Neuronal stem cell (in vitro differentiated cells): Measurements from ENCODE around the gene NOC2L.

Experiments
- DNase-seq: peaks from one replicate; pipeline ENCODE4 v3.0.0-alpha.2; 2013; ENCODE audit warnings: low spot score
- H2AFZ ChIP-seq: one replicate; pipeline ENCODE4 v1.6.1; 2013; ENCODE audit warnings: mild to moderate bottlenecking, low read length, inconsistent platforms
- H2AK5ac ChIP-seq: 2 replicates; pipeline ENCODE4 v1.6.1; 2013; ENCODE audit warnings: low read depth, mild to moderate bottlenecking, inconsistent platforms, low read length, moderate library complexity, mixed read lengths
- H2BK120ac ChIP-seq: 2 replicates; pipeline ENCODE4 v1.6.1; 2013; ENCODE audit warnings: low read depth, mild to moderate bottlenecking, inconsistent platforms, low read length, moderate library complexity, mixed read lengths
- H2BK12ac ChIP-seq: one replicate; pipeline ENCODE4 v1.6.1; 2013; ENCODE audit warnings: low read length, inconsistent platforms
- H2BK15ac ChIP-seq: 2 replicates; pipeline ENCODE4 v1.6.1; 2013; ENCODE audit warnings: mild to moderate bottlenecking, low read length, inconsistent platforms, mixed read lengths
- H2BK5ac ChIP-seq: one replicate; pipeline ENCODE4 v1.6.1; 2013; ENCODE audit warnings: inconsistent platforms, mild to moderate bottlenecking, low read length, moderate library complexity
- H3K14ac ChIP-seq: one replicate; pipeline ENCODE4 v1.6.1; 2013; ENCODE audit warnings: low read length, inconsistent platforms
- H3K18ac ChIP-seq: 2 replicates; pipeline ENCODE4 v1.6.1; 2013; ENCODE audit warnings: low read length, inconsistent platforms
- H3K23ac ChIP-seq: 2 replicates; pipeline ENCODE4 v1.6.1; 2013; ENCODE audit warnings: low read depth, mild to moderate bottlenecking, mixed read lengths, low read length, inconsistent platforms; ENCODE audit not compliant: poor library complexity
- H3K27ac ChIP-seq: replicated peaks from 3 replicates; pipeline ENCODE4 v1.5.1; 2013; ENCODE audit warnings: low read length, inconsistent platforms
- H3K27me3 ChIP-seq, 3 experiments: 2 replicates each; pipeline ENCODE4 v1.6.1; 2013; ENCODE audit warnings: low read length in 3 of 3, mild to moderate bottlenecking in 2 of 3, inconsistent platforms in 1 of 3, low read depth in 1 of 3, mixed read lengths in 1 of 3, moderate library complexity in 1 of 3; ENCODE audit not compliant: control insufficient read depth in 3 of 3, insufficient read depth in 3 of 3
- H3K36me3 ChIP-seq, 2 donors: replicated peaks in 1 of 2; 2 replicates each; pipeline ENCODE4 v1.6.1; 2013; ENCODE audit warnings: low read length in 2 of 2; ENCODE audit not compliant: control insufficient read depth in 2 of 2, insufficient read depth in 2 of 2
- H3K4ac ChIP-seq: 2 replicates; pipeline ENCODE4 v1.6.1; 2013; ENCODE audit warnings: inconsistent platforms, mild to moderate bottlenecking, low read length, moderate library complexity
- H3K4me1 ChIP-seq, 2 donors: 1 replicate in 1 of 2; 2 replicates in 1 of 2; pipeline ENCODE4 v1.6.1; 2013; ENCODE audit warnings: low read length in 2 of 2, low read depth in 1 of 2; ENCODE audit not compliant: control insufficient read depth in 2 of 2, insufficient read depth in 1 of 2
- H3K4me2 ChIP-seq: one replicate; pipeline ENCODE4 v1.6.1; 2013; ENCODE audit warnings: mild to moderate bottlenecking, low read length, inconsistent platforms; ENCODE audit not compliant: insufficient read depth, poor library complexity, severe bottlenecking
- H3K4me3 ChIP-seq, 2 donors: 2 replicates each; pipeline ENCODE4 v1.5.1; 2013; ENCODE audit warnings: low read length in 2 of 2, mild to moderate bottlenecking in 2 of 2, inconsistent platforms in 1 of 2, moderate library complexity in 1 of 2
- H3K79me1 ChIP-seq: one replicate; pipeline ENCODE4 v1.6.1; 2013; ENCODE audit warnings: low read depth, mild to moderate bottlenecking, inconsistent platforms, low read length, moderate library complexity
- H3K9ac ChIP-seq: one replicate; pipeline ENCODE4 v1.6.1; 2013; ENCODE audit warnings: mild to moderate bottlenecking, low read depth, low read length, inconsistent platforms; ENCODE audit not compliant: poor library complexity
- H3K9me3 ChIP-seq, 2 donors: replicated peaks in 1 of 2; 2 replicates each; pipeline versions ENCODE3 to v1.6.1; 2013; ENCODE audit warnings: low read length in 2 of 2, mild to moderate bottlenecking in 2 of 2, inconsistent platforms in 1 of 2, low read depth in 1 of 2, mixed read lengths in 1 of 2, moderate library complexity in 1 of 2; ENCODE audit not compliant: control insufficient read depth in 2 of 2, insufficient read depth in 1 of 2
- H4K8ac ChIP-seq: one replicate; pipeline ENCODE4 v1.6.1; 2013; ENCODE audit warnings: low read depth, mild to moderate bottlenecking, inconsistent platforms, low read length, moderate library complexity
- H4K91ac ChIP-seq: one replicate; pipeline ENCODE4 v1.6.1; 2013; ENCODE audit warnings: low read length, low read depth, mild to moderate bottlenecking, inconsistent platforms; ENCODE audit not compliant: poor library complexity
- WGBS, 2 donors: extraction: QIAGEN DNeasy Blood & Tissue Kit; methylation state at CpG; one replicate each; pipeline ENCODE4 v1.1.7; 2013; ENCODE audit warnings: missing lambda C conversion rate in 2 of 2, mixed read lengths in 1 of 2; ENCODE audit not compliant: insufficient read length in 2 of 2, insufficient replicate concordance in 1 of 2; ENCODE audit errors: extremely low coverage in 2 of 2; 5-methylcytosine and 5-hydroxymethylcytosine counted together

The NOC2L gene

GRCh38 chr1:998995-999724 lies 40.1 kb upstream of the NOC2L start:
- peak overlapping the region; percentile 99 for H3K9ac ChIP-seq
- no peak overlapping the region for H4K91ac ChIP-seq
- peak overlapping the region; percentile 88 to 99 for H3K4me3 ChIP-seq
- H2BK12ac ChIP-seq: peak overlapping the region; percentile 58
- no peak for DNase-seq
- H4K8ac ChIP-seq: no peak overlapping the region
- H3K79me1 ChIP-seq: peaks cover 27% of the 10 kb centered on the region
- peak overlapping the region; percentile 99 for H2BK5ac ChIP-seq
- H2BK120ac ChIP-seq: peak overlapping the region; percentile 87
- H3K4me1 ChIP-seq: peaks cover 27 to 29% of the 10 kb centered on the region in 2 donors
- H3K27ac ChIP-seq: peak overlapping the region; percentile 99
- peak overlapping the region; percentile 99 for H2AK5ac ChIP-seq
- H3K18ac ChIP-seq: peak overlapping the region; percentile 100
- WGBS, 2 donors: no CpG with 5 or more reads among the region's 86 CpGs
- peaks cover 0 to 12% (median 0%) of the 10 kb centered on the region in 3 experiments for H3K27me3 ChIP-seq
- H2BK15ac ChIP-seq: peak overlapping the region; percentile 94
- H3K36me3 ChIP-seq: peaks cover 0 to 8% of the 10 kb centered on the region in 2 donors
- peak overlapping the region; percentile 96 for H2AFZ ChIP-seq
- peak overlapping the region; percentile 76 for H3K4ac ChIP-seq
- H3K9me3 ChIP-seq: peaks cover 0 to 1% of the 10 kb centered on the region in 2 donors
- H3K14ac ChIP-seq: peak overlapping the region; percentile 94
- H3K4me2 ChIP-seq: peak overlapping the region; percentile 77
- H3K23ac ChIP-seq: peak overlapping the region; percentile 85

GRCh38 chr1:998745-998994 lies 39.6 kb upstream of the NOC2L start:
- H3K9ac ChIP-seq: peak overlapping the region; percentile 99

GRCh38 chr1:997993-998744 lies 39.1 kb upstream of the NOC2L start:
- no CpG with 5 or more reads among the region's 75 CpGs for WGBS, 2 donors
- DNase-seq: no peak

More at GRCh38 chr1:998745-998994, 39.6 kb upstream of the NOC2L start:
- Histone ChIP-seq H4K91ac (no peak overlapping the region), H3K4ac (no peak overlapping the region), H3K4me2 (peak overlapping the region; percentile 93), H3K79me1 (peaks cover 27% of the 10 kb centered on the region), H2BK5ac (peak overlapping the region; percentile 99), H2BK15ac (peak overlapping the region; percentile 94), H3K14ac (peak overlapping the region; percentile 94), H3K27ac (peak overlapping the region; percentile 39), H2AFZ (peak overlapping the region; percentile 96), H3K4me3 (peak overlapping the region; percentile 88 to 99), H2BK12ac (no peak overlapping the region), H3K9me3 (peaks cover 0 to 1% of the 10 kb centered on the region in 2 donors), H2AK5ac (peak overlapping the region; percentile 99), H4K8ac (no peak overlapping the region), H3K18ac (peak overlapping the region; percentile 100), H3K4me1 (peaks cover 23 to 24% of the 10 kb centered on the region in 2 donors), H3K23ac (peak overlapping the region; percentile 91), H2BK120ac (no peak overlapping the region), H3K36me3 (peaks cover 0 to 8% of the 10 kb centered on the region in 2 donors), H3K27me3 (peaks cover 0 to 12% (median 0%) of the 10 kb centered on the region in 3 experiments)
- WGBS, 2 donors: no CpG with 5 or more reads among the region's 27 CpGs
- DNase-seq: no peak

GRCh38 chr1:997713-997992 lies 38.6 kb upstream of the NOC2L start:
- peak overlapping the region; percentile 91 for H3K23ac ChIP-seq
- H3K9me3 ChIP-seq: peaks cover 4 to 5% of the 10 kb centered on the region in 2 donors
- H3K18ac ChIP-seq: peak overlapping the region; percentile 99
- H4K91ac ChIP-seq: peak overlapping the region; percentile 43
- DNase-seq: no peak
- H3K27me3 ChIP-seq: peaks cover 0 to 9% (median 0%) of the 10 kb centered on the region in 3 experiments
- WGBS, 2 donors: no CpG with 5 or more reads among the region's 3 CpGs
- no peak overlapping the region for H2AFZ ChIP-seq
- peak overlapping the region; percentile 88 for H2BK12ac ChIP-seq
- H3K9ac ChIP-seq: peak overlapping the region; percentile 91
- H2AK5ac ChIP-seq: peak overlapping the region; percentile 33
- peak overlapping the region; percentile 15 to 90 for H3K4me3 ChIP-seq
- H3K4me1 ChIP-seq: peaks cover 17 to 19% of the 10 kb centered on the region in 2 donors
- peak overlapping the region; percentile 93 for H3K4me2 ChIP-seq
- H3K36me3 ChIP-seq: peaks cover 0 to 5% of the 10 kb centered on the region in 2 donors
- no peak overlapping the region for H4K8ac ChIP-seq
- peaks cover 22% of the 10 kb centered on the region for H3K79me1 ChIP-seq
- peak overlapping the region; percentile 29 for H2BK5ac ChIP-seq
- H3K14ac ChIP-seq: peak overlapping the region; percentile 14
- peak overlapping the region; percentile 10 for H3K4ac ChIP-seq
- H2BK120ac ChIP-seq: peak overlapping the region; percentile 41
- peak overlapping the region; percentile 25 for H3K27ac ChIP-seq
- peak overlapping the region; percentile 45 for H2BK15ac ChIP-seq

More at GRCh38 chr1:997993-998744, 39.1 kb upstream of the NOC2L start:
- Histone ChIP-seq H2AFZ (no peak overlapping the region), H3K18ac (peak overlapping the region; percentile 99), H3K14ac (peak overlapping the region; percentile 98), H3K79me1 (peaks cover 24% of the 10 kb centered on the region), H3K27me3 (peaks cover 0 to 12% (median 0%) of the 10 kb centered on the region in 3 experiments), H3K4me3 (peak overlapping the region; percentile 88 to 90), H3K4me1 (peaks cover 19% of the 10 kb centered on the region in 2 donors), H3K36me3 (peaks cover 0 to 8% of the 10 kb centered on the region in 2 donors), H2AK5ac (peak overlapping the region; percentile 33), H3K9ac (peak overlapping the region; percentile 91), H3K4me2 (peak overlapping the region; percentile 93), H2BK5ac (peak overlapping the region; percentile 99), H3K4ac (peak overlapping the region; percentile 53), H4K8ac (no peak overlapping the region), H3K9me3 (peaks cover 1 to 2% of the 10 kb centered on the region in 2 donors), H2BK120ac (peak overlapping the region; percentile 41), H4K91ac (no peak overlapping the region), H2BK12ac (peak overlapping the region; percentile 73), H3K23ac (peak overlapping the region; percentile 91), H3K27ac (no peak overlapping the region), H2BK15ac (peak overlapping the region; percentile 89)
